BE2C (cell line): ENCODE results near the gene MDM4.
"Not testable (repeated sequence)": the region's sequence is repeated elsewhere in the genome, so short reads cannot be mapped to it uniquely, and the experiment has no call there.

Experiments used
- DNase-seq: peaks from one replicate; pipeline ENCODE4 v3.0.0-alpha.2; 2020
- H3K27me3 ChIP-seq: fragments of 250-450 bp; sonication (Bioruptor Pico); 2 replicates; pipeline ENCODE4 v1.5.1; 2020; ENCODE audit warnings: mild to moderate bottlenecking
- H3K36me3 ChIP-seq: fragments of 250-450 bp; sonication (Bioruptor Pico); 2 replicates; pipeline ENCODE4 v1.5.1; 2020; ENCODE audit warnings: mild to moderate bottlenecking
- H3K4me1 ChIP-seq: fragments of 250-450 bp; sonication (Bioruptor Pico); 2 replicates; pipeline ENCODE4 v1.5.1; 2020
- H3K4me3 ChIP-seq: 2 replicates; pipeline ENCODE4 v1.5.1; 2011; ENCODE audit warnings: low read depth, low read length
- H3K9me3 ChIP-seq: fragments of 250-450 bp; sonication (Bioruptor Pico); 2 replicates; pipeline ENCODE4 v1.5.1; 2020
- TF ChIP-seq, protein P1 (sequence below): IDR thresholded peaks from 2 replicates; pipeline ENCODE4 v1.5.1; 2012; ENCODE audit warnings: mild to moderate bottlenecking, low read depth, low read length

MDM4 gene

DNA sequence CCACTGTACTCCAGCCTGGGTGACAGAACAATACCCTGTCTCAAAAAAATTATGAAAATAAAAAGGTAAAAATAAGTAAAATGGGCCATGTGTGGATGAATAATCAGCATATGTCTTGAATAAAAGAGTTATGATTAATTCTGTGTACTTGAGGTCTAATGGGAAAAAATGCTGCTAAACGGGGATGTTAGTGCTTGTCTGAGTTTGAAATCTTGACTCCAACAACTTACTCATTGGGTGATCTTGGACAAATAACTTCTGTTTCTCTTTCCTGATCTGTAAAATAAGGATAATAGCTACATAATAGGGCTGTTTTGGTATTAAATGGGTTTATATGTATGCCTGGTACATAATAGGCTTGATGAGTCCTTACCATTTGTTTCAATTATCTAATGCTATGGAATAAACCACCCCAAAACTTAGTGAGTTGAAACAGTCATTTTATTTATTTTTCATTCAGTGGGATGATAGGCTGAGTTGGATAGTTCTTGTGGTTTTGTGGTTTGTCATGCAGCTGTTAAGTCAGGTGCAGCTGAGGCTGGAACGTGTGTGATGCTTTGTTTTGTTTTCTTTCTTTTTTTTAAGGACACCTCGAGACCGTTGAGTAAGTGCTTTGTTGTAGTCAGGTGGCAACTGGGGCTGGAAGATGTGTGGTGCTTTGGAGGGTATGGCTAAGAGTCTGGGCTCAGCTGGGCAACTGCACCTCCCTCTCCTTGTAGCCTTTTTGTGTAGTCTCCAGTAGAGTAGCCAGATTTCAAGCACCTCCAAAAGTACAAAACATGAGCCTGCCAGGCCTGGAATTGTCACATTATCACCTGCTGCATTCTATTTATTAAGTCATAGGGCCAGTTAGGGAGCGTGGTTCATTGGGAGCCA lies 4.9 kb downstream of the MDM4 start:
- TF ChIP-seq, protein P1, sequence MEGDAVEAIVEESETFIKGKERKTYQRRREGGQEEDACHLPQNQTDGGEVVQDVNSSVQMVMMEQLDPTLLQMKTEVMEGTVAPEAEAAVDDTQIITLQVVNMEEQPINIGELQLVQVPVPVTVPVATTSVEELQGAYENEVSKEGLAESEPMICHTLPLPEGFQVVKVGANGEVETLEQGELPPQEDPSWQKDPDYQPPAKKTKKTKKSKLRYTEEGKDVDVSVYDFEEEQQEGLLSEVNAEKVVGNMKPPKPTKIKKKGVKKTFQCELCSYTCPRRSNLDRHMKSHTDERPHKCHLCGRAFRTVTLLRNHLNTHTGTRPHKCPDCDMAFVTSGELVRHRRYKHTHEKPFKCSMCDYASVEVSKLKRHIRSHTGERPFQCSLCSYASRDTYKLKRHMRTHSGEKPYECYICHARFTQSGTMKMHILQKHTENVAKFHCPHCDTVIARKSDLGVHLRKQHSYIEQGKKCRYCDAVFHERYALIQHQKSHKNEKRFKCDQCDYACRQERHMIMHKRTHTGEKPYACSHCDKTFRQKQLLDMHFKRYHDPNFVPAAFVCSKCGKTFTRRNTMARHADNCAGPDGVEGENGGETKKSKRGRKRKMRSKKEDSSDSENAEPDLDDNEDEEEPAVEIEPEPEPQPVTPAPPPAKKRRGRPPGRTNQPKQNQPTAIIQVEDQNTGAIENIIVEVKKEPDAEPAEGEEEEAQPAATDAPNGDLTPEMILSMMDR: no peak
- Histone ChIP-seq H3K9me3 (no peaks in the 10 kb centered on the region), H3K4me3 (no peak overlapping the region), H3K36me3 (peaks cover 31% of the 10 kb centered on the region), H3K4me1 (no peaks in the 10 kb centered on the region), H3K27me3 (no peaks in the 10 kb centered on the region)
- DNase-seq: no peak

DNA sequence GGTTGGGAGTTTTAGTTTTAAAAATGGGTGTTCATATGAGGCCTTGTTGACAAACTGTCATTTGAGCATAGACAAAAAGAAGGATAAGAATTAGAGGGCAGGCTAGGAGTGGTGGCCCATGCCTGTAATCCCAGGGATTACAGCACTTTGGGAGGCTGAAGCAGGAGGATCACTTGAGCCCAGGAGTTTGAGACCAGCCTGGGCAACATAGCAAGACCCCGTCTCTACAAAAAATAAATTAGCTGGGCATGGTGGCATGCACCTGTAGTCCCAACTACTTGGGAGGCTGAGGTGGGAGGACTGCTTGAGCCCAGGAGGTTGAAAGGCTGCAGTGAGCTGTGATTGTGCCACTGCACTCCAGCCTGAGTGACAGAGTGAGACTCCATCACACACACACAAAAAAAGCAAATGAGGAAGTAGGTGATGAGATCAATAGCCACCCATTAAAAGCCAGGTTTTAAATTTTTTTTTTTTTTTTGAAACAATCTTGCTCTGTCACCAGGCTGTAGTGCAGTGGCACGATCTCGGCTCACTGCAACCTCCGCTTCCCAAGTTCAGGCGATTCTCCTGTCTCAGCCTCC lies 5.8 kb downstream of the MDM4 start:
- H3K27me3 ChIP-seq, DNase-seq, H3K4me1 ChIP-seq, H3K4me3 ChIP-seq, H3K9me3 ChIP-seq: not testable (repeated sequence)
- peaks cover 39% of the 10 kb centered on the region for H3K36me3 ChIP-seq

DNA sequence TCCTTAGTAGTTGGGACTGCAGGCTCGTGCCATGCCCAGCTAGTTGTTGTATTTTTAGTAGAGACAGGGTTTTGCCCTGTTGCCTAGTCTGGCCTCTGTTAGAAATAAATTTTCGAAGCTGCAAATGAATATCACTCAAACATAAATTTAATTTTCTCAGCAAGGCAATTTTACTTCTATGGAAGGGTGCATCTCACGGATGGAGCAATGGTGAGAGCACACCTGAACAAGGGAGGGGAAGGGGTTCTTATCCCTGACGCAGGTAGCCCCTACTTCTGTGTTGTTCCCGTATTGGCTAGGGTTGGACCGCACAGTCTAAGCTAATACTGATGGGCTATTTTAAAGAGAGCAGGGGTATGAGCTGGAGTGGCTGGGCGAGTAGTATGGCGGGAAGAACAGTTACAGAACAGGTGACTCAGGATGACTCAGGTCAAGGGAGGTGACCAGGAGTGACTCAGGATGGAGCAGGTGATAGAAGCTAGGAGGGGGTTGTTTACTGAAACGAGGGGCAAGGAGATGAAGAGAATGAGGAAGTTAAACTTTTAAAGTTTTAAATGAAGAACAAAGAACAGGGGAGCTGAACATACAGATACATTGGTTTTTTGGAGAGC lies 7.5 kb downstream of the MDM4 start:
- Histone ChIP-seq H3K27me3 (no peaks in the 10 kb centered on the region), H3K4me1 (no peaks in the 10 kb centered on the region), H3K9me3 (no peaks in the 10 kb centered on the region), H3K36me3 (peaks cover 39% of the 10 kb centered on the region), H3K4me3 (no peak overlapping the region)
- TF ChIP-seq, protein P1: no peak
- DNase-seq: no peak

DNA sequence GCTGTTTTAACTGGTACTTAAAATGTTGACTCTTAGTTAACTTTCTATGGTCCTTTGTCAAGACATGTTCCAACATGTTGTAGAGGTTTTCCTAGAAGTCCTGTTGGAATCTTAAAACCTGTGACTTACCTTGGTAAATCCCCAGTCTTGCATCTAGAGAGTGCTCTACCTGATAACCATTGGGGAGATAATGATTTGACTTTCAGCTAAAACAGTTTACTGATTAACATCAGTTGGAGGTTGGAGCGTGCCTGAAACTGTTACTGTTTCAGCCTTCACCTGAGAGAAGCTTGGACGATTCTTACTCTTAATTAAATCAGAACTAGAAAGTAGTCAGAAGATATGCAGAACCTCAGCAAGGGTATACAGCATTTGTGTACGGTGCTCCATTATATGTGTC lies 8.8 kb downstream of the MDM4 start:
- TF ChIP-seq, protein P1: no peak
- no peaks in the 10 kb centered on the region for H3K4me1 ChIP-seq

DNA sequence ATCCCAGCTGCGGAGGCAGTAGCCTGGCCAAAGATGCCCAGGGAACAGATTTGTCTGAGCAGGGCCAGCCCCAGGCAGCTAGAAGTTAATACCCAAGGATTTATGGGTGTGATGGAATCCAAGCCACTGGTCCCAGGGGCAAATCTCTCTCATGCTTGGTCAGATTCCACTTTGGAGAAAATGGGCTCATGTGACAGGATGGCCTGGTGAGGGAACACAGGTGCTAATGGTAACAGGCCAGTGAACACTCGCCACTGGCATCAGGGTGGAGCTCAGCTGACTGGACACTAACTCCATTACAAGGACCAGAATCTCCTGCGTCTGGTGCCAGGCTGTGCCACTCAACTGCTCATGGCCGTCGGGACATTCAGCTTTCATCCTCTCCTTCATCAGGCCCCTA lies 12.0 kb downstream of the MDM4 start:
- TF ChIP-seq, protein P1: no peak
- no peaks in the 10 kb centered on the region for H3K4me1 ChIP-seq
- DNase-seq: no peak
- no peaks in the 10 kb centered on the region for H3K27me3 ChIP-seq
- no peak overlapping the region for H3K4me3 ChIP-seq
- H3K9me3 ChIP-seq: no peaks in the 10 kb centered on the region
- peaks cover 70% of the 10 kb centered on the region for H3K36me3 ChIP-seq

More for the DNA sequence above, 8.8 kb downstream of the MDM4 start:
- Histone ChIP-seq H3K4me3 (no peak overlapping the region), H3K27me3 (no peaks in the 10 kb centered on the region), H3K36me3 (peaks cover 46% of the 10 kb centered on the region), H3K9me3 (no peaks in the 10 kb centered on the region)
- no peak for DNase-seq

DNA sequence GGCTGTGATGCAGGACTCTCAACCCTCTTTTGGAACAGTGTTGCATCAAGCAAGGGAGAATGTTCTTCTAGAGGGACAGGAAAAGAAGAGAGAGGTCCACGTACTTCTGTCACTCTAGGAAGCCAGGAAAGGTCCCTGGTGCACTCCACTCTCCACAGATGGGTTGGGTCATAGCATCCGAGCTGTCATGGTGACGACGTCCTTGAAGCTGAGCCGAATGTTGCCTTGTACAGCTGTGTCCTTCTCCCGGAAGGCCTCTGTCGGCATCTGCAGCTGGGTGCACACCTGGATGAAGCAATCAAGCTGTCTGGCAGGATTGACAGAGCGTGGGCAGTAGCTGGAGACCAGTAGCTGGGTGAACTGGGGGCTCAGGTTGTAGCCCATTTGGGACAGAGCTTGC lies 12.5 kb downstream of the MDM4 start:
- Histone ChIP-seq H3K9me3 (no peaks in the 10 kb centered on the region), H3K27me3 (no peaks in the 10 kb centered on the region), H3K4me3 (no peak overlapping the region), H3K4me1 (no peaks in the 10 kb centered on the region), H3K36me3 (peaks cover 68% of the 10 kb centered on the region)
- DNase-seq: no peak
- TF ChIP-seq, protein P1: no peak
